Activated CD8-positive, alpha-beta memory T cell treated with anti-CD3 and anti-CD28 coated beads, Interleukin-2, amount 50 U/mL, for 1 hour (primary cell): ENCODE data around the gene FSHR.

Experiments
- DNase-seq: peaks from one replicate; pipeline ENCODE4 v3.0.0-alpha.2; 2020; ENCODE audit errors: extremely low read depth

FSHR gene

DNA sequence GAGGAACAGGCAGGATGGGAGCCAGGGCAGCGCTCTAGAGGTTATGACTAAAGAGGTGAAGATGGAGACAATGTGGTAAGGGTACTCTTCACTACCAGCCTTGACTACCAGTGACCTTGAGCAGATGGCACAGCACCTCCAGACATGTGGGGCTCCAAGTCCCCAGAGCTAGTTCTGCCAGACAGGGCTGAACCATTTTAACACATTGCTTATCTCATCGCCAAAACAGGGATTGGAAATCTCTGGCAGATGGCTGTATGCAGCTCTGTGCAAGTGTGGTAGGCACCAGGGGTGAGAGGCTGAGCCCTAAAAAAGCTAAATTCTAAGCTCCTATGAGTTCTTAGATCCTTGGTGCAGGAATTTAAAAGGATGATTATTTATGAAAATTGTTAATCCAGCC is 41.3 kb downstream of the FSHR start:
- no peak for DNase-seq

- DNase-seq, result no peak
Measured at GRCh38 chr2:49111456-49111855, 42.9 kb downstream of the FSHR start.

DNA sequence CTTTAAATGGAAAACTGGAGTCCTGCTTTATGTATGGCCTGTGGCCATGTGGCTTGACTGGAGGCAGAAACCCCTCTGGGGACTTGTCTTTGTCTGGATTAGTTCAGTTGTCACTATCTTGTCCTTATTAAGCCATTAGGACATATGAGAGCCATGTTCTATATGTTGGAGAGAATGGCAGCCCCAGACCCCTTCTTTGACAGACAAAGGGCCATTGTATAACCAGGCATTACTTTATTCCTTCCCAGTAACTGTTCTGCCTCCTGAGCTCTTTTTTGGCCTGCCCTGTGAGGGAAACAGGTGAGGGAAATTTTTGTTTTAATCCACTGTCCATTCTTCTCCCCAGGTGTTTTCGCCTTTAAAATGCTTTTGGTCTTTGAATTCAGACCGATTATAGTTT is 43.3 kb downstream of the FSHR start:
- no peak for DNase-seq

DNA sequence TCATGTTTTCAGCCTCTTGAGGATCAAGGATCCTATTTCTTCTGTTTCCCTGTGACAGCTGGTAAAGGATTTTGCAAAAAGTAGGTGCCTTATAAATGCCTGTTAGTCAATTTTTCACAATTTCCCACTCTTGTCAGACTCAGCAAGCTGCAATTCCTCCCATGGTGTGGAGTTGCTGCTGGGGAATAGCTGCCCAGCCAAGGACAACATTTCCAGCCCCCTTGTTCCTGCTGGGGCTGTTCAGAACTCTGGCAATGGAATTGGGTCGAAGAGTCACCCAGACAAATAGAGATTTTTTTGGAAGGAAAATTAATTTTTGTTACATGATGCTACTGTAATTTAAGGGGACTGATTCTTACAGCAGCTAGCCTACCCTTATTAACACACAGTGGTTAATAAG is 43.7 kb downstream of the FSHR start:
- DNase-seq, result no peak

- no peak for DNase-seq
Measured at GRCh38 chr2:49108851-49109250, 45.5 kb downstream of the FSHR start.

DNA sequence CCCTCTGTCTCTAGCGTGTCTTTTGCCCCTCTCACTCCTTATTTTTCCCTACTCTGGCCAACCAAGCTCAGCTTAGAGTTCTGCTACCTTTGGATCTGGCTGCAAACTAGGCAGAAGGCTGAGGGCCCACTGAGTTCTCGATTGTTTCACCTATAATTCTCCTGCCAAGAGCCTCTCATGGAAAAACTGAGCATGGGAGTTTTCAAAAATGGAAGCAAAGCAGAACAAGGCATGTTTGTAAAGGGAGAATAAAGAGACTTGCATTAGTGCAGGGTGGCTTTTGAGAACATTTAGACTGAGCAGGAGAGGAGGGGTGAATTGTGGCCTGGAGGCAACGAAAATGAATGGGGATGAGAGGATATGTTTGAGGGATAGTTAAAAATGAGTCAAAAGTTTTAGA is 45.9 kb downstream of the FSHR start:
- no peak for DNase-seq

DNA sequence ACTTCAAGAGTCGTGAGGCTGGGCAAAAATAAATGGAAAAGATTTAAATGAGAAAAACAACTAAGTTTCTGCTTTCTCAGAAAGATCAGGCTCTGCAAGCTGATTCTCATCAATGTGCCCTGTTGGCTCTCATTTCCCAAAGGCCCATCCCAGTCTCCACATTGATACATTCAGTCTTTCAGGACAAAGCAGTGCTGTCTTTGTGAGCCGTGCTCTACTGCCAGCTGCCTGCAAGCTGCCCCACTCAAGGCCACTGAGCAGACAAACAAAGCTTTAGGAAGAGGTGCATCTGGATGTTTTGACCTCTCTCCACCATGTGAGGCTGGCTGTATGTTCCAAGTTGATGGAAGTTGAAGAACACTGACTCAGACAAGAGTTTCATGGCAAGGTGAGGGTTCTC is 48.8 kb downstream of the FSHR start:
- no peak for DNase-seq

GRCh38 chr2:49102146-49102545 is 52.2 kb downstream of the FSHR start:
- DNase-seq, result no peak

- DNase-seq, result no peak
Measured at GRCh38 chr2:49080681-49081080, 73.6 kb downstream of the FSHR start.

- DNase-seq, result no peak
Measured at GRCh38 chr2:49070716-49071115, 83.6 kb downstream of the FSHR start.

GRCh38 chr2:49069829-49070228 is 84.5 kb downstream of the FSHR start:
- DNase-seq, result no peak

GRCh38 chr2:49068613-49069012 is 85.7 kb downstream of the FSHR start:
- DNase-seq, result no peak

GRCh38 chr2:49067971-49068370 is 86.3 kb downstream of the FSHR start:
- DNase-seq, result no peak

DNA sequence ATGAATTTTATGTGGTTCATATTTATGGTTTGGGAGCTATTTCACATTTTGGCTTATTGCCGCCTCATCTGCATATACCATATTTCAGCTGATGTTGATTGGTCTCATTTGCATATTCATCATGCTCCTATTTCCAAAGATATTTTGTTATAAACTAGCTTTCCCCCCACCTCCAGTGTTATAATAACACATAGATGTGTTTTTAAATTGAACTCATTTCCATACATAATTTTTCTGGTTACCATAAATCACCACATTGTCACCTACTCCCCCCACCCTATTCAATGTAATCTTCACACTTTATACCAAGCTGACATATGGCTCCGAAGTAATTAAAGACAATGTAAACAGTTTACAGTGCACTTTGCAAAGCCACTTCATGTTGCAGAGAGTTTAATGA is 101.2 kb downstream of the FSHR start:
- no peak for DNase-seq

GRCh38 chr2:49050265-49050664 is 104.0 kb downstream of the FSHR start:
- DNase-seq, result no peak

- DNase-seq, result no peak
Measured at GRCh38 chr2:49049161-49049560, 105.2 kb downstream of the FSHR start.

DNA sequence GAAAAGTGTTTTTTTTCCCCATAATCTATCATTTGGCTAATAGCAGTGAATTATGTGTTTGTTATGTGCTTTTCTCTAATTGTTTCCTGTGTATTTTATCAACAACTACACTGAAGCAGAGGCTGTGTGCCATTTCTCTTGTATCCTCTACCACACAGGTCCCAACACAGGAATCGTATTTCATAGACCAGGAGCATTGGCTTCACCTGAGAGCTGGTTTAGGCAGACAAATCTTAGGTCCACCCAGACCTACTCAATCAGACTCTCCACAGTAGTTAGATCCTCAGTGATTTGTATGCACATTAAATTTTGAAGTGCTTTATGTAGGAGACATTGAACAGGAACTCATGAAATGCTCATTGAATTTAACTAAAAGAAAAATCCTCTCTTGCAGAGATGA is 109.2 kb downstream of the FSHR start:
- no peak for DNase-seq

- no peak for DNase-seq
Measured at GRCh38 chr2:49044350-49045079, 109.8 kb downstream of the FSHR start.

- DNase-seq, result no peak
Measured at GRCh38 chr2:49043405-49043982, 110.8 kb downstream of the FSHR start.

- no peak for DNase-seq
Measured at GRCh38 chr2:49042488-49042887, 111.8 kb downstream of the FSHR start.

DNA sequence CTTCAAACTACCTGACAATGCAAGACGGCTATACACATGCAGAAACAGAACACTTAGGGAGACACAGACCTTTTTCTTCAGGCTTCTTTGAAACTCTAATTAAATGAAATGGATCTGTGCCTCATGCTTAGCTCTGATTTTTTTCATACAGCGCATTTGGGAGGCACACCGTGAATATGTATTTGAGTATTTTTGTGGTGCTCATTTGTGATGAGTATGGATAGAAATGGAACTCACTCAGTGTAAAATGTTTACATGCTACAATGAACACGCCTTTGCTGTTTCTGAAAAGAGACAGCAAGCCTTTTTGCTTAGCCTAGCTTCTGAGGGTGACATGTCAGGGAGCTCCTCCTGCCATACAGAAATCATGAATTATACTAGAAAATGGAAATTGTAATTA is 113.3 kb downstream of the FSHR start:
- no peak for DNase-seq

GRCh38 chr2:49037197-49037596 is 117.1 kb downstream of the FSHR start:
- DNase-seq, result no peak

GRCh38 chr2:49035481-49035880 is 118.8 kb downstream of the FSHR start:
- DNase-seq, result no peak
